ACHN (cell line): ENCODE results near the gene CMIP.
A peak's percentile ranks its signal among the peaks of the same experiment; 100 is the strongest.
"Not testable (repeated sequence)": the region's sequence is repeated elsewhere in the genome, so short reads cannot be mapped to it uniquely, and the experiment has no call there.

Experiments
- DNase-seq: peaks from one replicate; pipeline ENCODE4 v3.0.0-alpha.2; 2015
- in situ Hi-C: cut with HindIII; loops from 2 replicates; pipeline ENCODE4 v1.10.0; 2017; ENCODE audit warnings: low sequenced_read_pairs, low pct_ligation_motif_present, low pct_unique_long_range_greater_than_20kb

The CMIP gene

GRCh38 chr16:81565321-81566028 is 120.9 kb downstream of the CMIP start:
- no peak for DNase-seq
- in situ Hi-C loops = no loop called here

DNA sequence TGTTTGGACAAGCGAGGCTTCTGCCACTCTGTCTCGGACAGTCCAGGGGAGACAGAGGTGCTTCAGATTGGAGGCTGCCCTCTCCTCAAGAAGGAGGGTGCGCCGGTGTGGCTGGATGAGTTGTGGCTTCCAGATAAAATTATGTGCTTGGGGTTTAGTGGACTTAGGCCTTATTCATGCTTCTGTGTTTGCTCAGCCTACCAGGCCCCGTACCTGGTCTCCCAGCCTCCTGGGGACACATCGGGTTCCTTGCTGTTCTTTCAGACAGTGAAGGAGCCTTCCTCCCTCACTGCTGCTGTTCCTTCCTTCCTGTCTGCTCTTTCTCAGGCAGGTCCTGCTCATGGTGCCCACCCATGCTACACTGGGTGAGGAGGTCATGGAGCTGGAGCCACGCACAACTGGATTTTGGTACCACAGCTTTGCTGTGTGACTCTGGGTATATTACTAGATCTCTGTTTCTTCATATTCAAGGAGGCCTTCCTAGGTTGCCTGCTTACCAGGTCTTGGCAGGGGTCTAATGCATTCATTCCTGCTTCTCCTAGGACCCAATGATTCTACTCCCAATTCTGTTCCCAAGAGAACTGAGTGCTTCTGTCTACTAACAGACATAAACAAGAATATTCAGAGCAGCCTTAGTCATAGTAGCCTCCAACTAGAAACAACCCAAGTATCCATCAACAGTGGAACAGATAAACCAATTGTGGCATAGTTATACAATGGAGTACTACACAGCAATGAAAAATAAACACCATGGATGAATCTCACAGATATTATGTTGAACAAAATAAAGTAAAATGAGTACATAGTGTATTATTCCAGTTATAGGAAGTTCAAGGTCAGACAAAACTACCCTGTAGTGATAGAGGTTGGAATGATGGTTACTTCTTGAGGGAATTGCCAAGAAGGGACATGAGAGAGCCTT is 121.7 kb downstream of the CMIP start:
- DNase-seq = no peak

DNA sequence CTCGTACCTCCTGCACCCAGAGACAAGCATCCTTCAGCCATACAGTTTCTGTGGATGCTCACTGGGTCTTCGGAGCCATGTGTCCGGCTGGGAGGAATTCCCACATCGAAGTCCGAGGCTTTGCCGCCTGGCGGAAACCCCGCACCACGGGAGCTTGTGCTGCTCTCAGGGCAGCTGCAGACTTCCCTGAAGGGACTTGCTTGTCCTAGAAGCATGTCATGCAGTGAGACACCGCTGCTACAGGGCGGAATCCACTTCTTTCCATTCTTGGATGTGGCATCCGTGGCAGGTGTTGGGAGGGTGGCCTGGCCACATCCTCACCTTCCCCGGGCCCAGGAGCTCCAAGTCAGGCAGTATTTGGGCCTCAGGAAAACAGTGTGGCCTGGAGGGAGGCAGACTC is 122.5 kb downstream of the CMIP start:
- in situ Hi-C loops = no loop called here
- no peak for DNase-seq

More for the DNA sequence above, 121.7 kb downstream of the CMIP start:
- in situ Hi-C loops = no loop called here

DNA sequence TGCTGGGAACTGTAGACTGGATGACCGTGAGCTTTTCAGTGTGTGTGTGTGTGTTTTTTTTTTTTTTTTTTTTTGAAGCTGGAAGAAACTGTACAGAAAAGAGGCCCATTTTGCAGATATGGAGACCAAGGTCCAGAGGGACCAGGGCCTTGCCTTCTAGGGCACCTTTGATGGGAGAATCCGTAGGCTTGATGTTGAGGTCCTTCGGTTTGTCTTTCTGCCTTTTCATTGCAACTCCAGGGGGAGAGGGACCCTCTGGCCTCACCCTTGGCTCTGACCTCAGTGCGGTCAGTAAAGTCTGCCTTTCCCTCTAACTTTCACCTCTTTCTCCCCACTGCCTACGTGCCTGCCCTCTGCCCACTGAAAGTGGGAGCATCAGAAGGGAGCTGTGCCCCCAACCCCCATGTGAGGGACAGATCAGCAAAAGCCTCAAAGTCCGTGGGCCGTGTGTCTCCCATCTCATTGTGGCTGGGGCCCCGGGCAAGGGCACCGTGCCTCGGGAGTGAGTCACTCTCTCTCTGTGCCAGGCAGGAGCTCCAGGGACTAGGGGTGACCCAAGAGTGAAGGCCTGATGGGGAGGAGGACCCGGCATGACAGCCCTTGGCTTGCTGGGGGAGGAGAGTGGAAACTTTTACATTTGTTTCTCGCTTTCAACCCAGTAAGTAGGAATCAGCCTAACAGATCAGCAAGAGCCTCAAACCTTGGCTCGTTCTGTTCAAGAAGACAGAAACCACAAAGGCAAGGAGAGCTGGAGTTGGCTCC is 123.6 kb downstream of the CMIP start:
- in situ Hi-C loops = no loop called here
- DNase-seq = peak; percentile 81

DNA sequence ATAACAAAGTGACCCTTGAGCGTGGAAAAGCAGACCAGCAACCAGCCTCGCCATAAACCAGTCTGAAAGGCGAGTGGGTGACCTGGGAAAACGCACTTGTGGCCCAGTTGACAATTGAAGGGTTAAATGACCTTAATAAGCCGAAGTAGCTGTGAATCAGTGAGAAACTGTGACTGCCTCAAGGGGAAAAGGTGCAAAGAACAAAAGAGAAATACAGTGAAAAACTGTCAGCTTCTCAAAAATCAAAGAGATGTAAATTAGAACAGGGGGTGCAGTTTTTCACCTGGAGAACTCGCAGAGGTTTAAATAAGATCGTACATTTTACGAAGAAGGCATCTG is 124.1 kb downstream of the CMIP start:
- DNase-seq = no peak
- in situ Hi-C loops = no loop called here

GRCh38 chr16:81569361-81570034 is 124.9 kb downstream of the CMIP start:
- DNase-seq = no peak

DNA sequence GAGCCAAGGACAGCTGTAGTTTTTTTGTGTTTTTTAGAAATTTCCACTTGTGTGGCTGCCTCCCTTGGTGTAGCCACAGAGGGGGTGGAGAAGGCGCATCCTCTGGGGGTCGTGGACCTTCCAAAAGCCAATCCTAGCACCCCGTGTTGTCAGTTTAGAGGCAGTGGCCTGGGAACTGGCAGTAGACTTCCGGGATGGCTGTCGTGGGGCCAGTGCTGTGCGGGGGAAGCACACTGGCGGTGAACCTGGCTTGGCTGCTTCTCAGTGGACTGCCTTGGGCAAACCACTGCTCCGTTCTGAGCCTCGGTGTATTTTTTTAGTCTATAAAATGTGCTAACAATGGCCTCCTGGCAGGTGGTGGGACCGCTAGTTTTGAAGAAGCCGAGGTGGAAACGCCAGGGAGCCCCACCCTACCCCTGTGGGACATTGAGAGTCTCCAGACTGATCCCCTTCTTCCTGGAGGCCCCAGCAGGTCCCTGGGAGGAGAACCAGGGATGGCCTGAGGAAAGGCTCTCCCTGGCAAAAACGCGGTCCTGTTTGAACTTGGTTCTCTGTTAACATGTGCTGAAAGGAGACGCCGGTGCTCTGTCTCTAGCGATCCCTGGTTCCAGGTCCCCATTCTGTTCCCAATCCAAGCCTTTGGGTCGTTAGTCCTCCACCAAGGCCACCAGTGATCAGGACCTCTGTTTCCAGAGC is 125.7 kb downstream of the CMIP start:
- DNase-seq = no peak
- in situ Hi-C loops = no loop called here

More at GRCh38 chr16:81569361-81570034, 124.9 kb downstream of the CMIP start:
- in situ Hi-C loops = no loop called here

GRCh38 chr16:81571175-81571574 is 126.6 kb downstream of the CMIP start:
- no peak for DNase-seq
- in situ Hi-C loops = no loop called here

- in situ Hi-C loops = no loop called here
- no peak for DNase-seq
Measured at GRCh38 chr16:81571592-81572385, 127.2 kb downstream of the CMIP start.

DNA sequence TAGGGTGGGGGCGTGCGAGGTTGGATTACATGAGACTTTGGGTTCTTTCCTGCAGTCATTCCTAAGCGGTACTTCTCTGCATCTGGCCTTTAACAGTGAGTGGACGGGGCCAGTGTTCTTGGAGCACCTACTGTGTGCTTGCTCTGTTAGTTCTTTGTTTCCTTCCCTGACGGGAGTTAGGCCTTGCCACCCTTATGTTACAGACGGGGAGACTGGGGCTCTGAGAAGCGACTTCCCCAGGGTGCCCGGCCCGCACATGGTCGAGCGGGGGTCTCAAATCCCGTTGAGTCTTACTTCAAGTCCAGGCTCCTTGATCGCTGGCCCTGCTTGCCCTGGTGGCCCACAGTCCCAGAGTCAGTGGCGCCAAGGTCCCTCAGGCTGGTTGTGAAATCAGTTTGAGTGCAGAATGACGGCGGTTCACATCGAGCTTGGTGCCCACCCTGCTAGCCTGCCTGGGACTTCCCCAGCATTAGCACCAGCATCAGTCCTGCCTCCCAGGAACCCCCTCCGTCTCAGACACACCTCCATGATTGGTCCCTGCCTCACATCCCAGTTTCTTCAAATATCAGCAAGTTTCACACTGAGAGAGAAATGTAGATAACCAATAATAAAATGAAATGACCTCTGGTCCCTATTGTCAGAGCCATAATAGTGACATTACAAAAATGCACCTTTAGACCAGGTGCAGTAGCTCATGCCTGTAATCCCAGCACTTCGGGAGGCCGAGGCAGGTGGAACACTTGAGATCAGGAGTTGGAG is 128.0 kb downstream of the CMIP start:
- in situ Hi-C loops = no loop called here
- DNase-seq = no peak

GRCh38 chr16:81573533-81574020 is 129.0 kb downstream of the CMIP start:
- no peak for DNase-seq
- in situ Hi-C loops = no loop called here

DNA sequence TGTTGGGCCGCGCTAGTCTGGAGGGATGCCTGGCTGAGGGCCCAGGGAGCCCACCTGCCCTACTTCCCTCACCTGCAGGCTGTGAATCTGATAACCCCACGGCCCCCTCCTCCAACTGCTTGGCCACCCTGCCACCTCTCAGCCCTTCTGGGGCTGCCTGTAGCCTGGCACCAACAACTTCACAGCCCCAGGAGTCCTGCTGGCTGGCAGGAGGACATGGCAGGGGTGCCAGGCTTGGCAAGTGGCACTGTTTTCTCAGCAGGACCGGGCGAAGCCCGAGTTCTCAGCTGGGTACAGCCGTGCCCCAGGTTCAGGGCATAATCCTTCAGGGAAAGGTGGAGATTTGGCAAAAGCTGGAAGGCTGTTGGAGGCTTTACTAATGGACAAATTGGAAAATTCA is 129.6 kb downstream of the CMIP start:
- in situ Hi-C loops = no loop called here
- DNase-seq = no peak

GRCh38 chr16:81575307-81575706 is 130.7 kb downstream of the CMIP start:
- no peak for DNase-seq
- in situ Hi-C loops = no loop called here

- DNase-seq = no peak
- in situ Hi-C loops = no loop called here
Measured at GRCh38 chr16:81575834-81576233, 131.2 kb downstream of the CMIP start.

GRCh38 chr16:81576696-81577095 is 132.1 kb downstream of the CMIP start:
- in situ Hi-C loops = no loop called here
- no peak for DNase-seq

DNA sequence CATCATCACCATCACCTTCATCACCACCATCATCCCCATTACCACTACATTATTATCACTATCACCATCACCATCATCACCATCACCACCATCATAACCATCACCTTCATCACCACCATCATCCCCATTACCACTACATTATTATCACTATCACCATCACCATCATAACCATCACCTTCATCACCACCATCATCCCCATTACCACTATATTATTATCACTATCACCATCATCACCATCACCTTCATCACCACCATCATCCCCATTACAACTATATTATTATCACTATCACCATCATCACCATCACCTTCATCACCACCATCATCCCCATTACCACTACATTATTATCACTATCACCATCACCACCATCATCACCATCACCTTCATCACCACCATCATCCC is 132.7 kb downstream of the CMIP start:
- DNase-seq, in situ Hi-C loops: not testable (repeated sequence)

DNA sequence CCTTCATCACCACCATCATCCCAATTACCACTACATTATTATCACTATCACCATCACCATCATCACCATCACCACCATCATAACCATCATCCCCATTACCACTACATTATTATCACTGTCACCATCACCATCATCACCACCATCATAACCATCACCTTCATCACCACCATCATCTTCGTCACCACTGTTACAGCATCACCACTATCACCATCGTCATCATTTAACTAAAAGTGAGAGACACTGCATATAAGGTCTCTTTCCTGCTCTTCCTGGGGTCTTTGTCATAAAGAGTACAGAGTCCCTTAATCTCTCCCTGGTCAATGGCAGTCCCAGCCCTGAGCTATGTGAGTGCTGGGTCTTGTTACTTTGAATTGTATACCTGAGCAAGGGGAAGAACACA is 133.5 kb downstream of the CMIP start:
- in situ Hi-C loops = no loop called here
- no peak for DNase-seq
